Measurements from ENCODE around the gene RPRD1B.

DNA sequence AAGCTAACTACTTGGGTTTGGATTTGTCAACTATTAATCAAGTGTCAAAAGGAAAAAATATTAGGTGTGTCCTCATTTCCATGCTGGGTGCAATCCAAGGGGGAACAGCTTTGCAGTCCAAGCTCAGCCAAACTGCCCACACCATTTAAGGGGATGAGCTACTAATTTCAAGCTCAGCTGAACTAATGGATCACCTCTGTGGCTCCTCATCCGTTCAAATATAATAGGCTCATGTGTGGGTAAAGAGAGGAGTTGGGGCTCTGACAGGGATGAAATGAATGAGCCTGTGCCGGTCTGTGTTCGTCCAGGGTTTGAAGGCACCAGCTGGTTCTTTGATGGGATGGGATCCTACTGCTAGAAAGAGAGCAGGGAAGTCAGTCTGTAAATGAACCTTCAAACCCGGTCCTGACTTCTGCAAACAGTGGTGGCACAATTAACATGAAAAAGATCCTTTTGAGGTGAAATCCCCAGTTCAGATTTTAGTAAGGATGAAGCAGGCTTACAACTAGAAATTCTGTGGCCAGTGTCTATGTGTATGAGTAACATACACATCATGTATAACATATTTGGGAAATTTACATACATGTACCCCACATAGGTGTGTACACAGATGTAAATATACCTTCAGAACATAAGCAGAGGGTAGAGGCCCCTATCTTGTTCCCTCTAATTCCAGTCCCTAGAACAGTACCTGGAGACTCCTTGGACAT, 42.2 kb upstream of the RPRD1B start:
- no peak for TF ChIP-seq POLR2A (IDR thresholded peaks at IDR 0.05; ENCODE audit: low read depth, low read length)
- TF ChIP-seq, protein P1, sequence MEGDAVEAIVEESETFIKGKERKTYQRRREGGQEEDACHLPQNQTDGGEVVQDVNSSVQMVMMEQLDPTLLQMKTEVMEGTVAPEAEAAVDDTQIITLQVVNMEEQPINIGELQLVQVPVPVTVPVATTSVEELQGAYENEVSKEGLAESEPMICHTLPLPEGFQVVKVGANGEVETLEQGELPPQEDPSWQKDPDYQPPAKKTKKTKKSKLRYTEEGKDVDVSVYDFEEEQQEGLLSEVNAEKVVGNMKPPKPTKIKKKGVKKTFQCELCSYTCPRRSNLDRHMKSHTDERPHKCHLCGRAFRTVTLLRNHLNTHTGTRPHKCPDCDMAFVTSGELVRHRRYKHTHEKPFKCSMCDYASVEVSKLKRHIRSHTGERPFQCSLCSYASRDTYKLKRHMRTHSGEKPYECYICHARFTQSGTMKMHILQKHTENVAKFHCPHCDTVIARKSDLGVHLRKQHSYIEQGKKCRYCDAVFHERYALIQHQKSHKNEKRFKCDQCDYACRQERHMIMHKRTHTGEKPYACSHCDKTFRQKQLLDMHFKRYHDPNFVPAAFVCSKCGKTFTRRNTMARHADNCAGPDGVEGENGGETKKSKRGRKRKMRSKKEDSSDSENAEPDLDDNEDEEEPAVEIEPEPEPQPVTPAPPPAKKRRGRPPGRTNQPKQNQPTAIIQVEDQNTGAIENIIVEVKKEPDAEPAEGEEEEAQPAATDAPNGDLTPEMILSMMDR (IDR thresholded peaks at IDR 0.05; ENCODE audit: extremely low read depth in 1 of 2, insufficient read depth in 1 of 2, low read depth in 1 of 2, low read length in 2 of 2): no peak
- TF ChIP-seq, protein P2, sequence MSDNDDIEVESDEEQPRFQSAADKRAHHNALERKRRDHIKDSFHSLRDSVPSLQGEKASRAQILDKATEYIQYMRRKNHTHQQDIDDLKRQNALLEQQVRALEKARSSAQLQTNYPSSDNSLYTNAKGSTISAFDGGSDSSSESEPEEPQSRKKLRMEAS (IDR thresholded peaks at IDR 0.05; ENCODE audit: insufficient read depth, insufficient read length): no peak
- TF ChIP-seq EZH2 (IDR thresholded peaks at IDR 0.05; ENCODE audit: borderline replicate concordance, low read depth, low read length, severe bottlenecking): no peak
